ENCODE measurements around the gene SPRR2B.
A peak's percentile ranks its signal among the peaks of the same experiment; 100 is the strongest.
"Not testable (repeated sequence)": the region's sequence is repeated elsewhere in the genome, so short reads cannot be mapped to it uniquely, and the experiment has no call there.

The SPRR2B gene

DNA sequence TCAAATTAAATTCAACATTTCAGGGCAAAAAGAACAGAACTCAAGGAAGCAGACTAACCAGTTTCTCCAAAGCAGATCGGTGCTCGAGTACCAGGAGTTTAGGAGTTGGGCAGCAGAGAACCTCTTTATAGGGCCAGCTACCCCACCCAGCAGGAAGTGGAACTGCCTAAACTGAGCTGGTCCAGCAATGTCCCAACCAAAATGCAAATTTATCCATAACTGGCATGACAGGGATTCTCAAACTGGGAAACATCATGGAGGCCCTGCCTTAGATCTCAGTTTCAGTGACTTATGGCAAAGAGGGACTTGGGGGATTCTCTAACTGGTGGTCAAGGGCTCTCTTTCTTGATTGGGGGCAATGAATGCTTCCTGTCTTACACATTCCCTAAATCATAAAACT lies at the start of gene SPRR2B:
Gene SPRR2B, minus strand, starts transcription at position 101 of the 400 bp plus-strand sequence. CDS start 772 bp downstream, outside the sequence.
- no peak for DNase-seq (ENCODE audit: insufficient read length, low spot score)
- no peak for FAIRE-seq

DNA sequence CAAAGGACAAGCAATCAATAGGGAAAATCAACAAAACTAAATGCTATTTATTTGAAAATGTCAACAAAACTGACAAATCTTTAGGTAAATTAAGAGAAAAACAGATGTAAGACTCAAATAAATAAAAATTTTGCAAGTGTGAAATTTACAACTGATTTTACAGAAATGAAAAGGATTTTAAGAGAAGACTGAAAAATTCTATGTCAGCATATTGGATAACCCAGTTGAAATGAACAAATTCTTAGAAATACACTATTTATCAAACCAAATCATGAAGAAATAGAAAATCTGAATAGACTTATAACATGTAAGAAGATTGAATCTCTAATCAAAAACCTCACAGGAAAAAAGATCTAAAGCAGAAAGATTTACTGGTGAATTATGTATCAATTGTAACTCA lies 49.5 kb upstream of the SPRR2B start:
- DNase-seq (ENCODE audit: insufficient read length, low spot score) (no peak), FAIRE-seq (no peak)

GRCh38 chr1:153119491-153119971 lies 48.1 kb upstream of the SPRR2B start:
- FAIRE-seq (peak; percentile 35), DNase-seq (ENCODE audit: insufficient read length, low spot score) (no peak)

GRCh38 chr1:153115264-153115663 lies 43.9 kb upstream of the SPRR2B start:
- not testable (repeated sequence) for DNase-seq (ENCODE audit: insufficient read length, low spot score); FAIRE-seq

- no peak for FAIRE-seq
These were observed 42.0 kb upstream of the SPRR2B start, which contains the start of gene SPRR2F for GRCh38 chr1:153113416-153113815. SPRR2F (minus strand) TSS chr1:153113516; CDS start chr1:153112733, 783 bp downstream.

GRCh38 chr1:153112454-153112853 lies 41.0 kb upstream of the SPRR2B start:
- FAIRE-seq; DNase-seq (ENCODE audit: insufficient read length, low spot score): not testable (repeated sequence)

More at GRCh38 chr1:153113416-153113815, 42.0 kb upstream of the SPRR2B start, which contains the start of gene SPRR2F:
- no peak for DNase-seq (ENCODE audit: insufficient read length, low spot score)

DNA sequence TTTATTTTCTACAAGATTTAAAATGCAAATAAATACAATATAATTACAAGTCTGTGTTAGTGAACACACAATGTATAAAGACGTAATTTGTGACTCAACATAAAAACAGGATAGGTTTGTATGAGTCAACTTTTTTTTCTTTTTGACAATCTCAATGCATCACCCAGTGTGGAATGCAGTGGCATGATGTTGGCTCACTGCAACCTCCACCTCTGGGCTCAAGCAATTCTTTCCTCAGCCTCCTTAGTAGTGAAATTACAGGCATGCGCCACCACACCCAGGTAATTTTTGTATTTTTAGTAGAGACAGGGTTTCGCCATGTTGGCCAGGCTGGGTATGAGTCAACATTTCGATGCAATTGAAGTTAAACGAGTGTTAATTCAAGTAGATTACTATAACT lies 28.8 kb upstream of the SPRR2B start:
- no peak for FAIRE-seq
- no peak for DNase-seq (ENCODE audit: insufficient read length, low spot score)

- DNase-seq (ENCODE audit: insufficient read length, low spot score) (no peak), FAIRE-seq (no peak)
These were observed 28.1 kb upstream of the SPRR2B start for GRCh38 chr1:153099461-153100045.

DNA sequence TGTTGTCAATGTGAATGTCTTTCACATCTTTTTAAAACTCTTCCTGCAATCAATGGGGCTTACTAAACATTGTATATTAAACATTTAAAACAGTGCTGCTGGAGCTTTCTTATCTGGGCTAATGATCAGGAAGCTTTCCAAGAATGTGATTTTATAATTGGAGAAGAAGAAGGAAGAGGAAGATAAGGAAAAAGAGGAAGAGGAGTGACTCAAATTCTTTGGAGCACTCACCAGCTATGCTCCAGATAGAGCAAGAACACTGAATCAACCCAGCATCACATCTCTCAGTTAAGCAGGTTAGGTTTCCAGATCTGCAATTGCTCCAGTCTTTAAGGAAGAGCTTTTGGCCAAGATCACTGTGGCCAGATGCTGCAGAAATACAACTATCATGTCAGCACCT lies 24.4 kb upstream of the SPRR2B start:
- DNase-seq (ENCODE audit: insufficient read length, low spot score) (no peak), FAIRE-seq (no peak)

DNA sequence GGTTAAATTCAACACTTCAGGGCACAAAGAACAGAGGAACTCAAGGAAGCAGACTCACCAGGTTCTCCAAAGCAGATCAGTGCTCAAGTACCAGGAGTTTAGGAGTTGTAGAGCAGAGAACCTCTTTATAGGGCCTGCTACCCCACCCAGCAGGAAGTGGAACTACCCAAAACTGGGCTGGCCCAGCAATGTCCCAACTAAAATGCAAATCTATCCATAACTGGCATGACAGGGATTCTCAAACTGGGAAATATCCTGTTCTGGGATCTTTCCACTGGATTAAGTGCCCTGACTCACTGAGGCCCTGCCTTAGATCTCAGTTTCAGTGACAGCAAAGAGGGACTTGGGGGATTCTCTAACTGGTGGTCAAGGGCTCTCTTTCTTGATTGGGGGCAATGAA lies 23.0 kb upstream of the SPRR2B start, which contains the start of gene SPRR2E:
Gene SPRR2E, minus strand, starts transcription at position 101 of the 400 bp plus-strand sequence. CDS start 775 bp downstream, outside the sequence.
- DNase-seq (ENCODE audit: insufficient read length, low spot score) (no peak), FAIRE-seq (no peak)

- no peak for FAIRE-seq
These were observed 16.2 kb upstream of the SPRR2B start for GRCh38 chr1:153087652-153088051.

GRCh38 chr1:153081736-153082135 lies 10.3 kb upstream of the SPRR2B start:
- FAIRE-seq (no peak), DNase-seq (ENCODE audit: insufficient read length, low spot score) (no peak)

More at GRCh38 chr1:153087652-153088051, 16.2 kb upstream of the SPRR2B start:
- no peak for DNase-seq (ENCODE audit: insufficient read length, low spot score)

DNA sequence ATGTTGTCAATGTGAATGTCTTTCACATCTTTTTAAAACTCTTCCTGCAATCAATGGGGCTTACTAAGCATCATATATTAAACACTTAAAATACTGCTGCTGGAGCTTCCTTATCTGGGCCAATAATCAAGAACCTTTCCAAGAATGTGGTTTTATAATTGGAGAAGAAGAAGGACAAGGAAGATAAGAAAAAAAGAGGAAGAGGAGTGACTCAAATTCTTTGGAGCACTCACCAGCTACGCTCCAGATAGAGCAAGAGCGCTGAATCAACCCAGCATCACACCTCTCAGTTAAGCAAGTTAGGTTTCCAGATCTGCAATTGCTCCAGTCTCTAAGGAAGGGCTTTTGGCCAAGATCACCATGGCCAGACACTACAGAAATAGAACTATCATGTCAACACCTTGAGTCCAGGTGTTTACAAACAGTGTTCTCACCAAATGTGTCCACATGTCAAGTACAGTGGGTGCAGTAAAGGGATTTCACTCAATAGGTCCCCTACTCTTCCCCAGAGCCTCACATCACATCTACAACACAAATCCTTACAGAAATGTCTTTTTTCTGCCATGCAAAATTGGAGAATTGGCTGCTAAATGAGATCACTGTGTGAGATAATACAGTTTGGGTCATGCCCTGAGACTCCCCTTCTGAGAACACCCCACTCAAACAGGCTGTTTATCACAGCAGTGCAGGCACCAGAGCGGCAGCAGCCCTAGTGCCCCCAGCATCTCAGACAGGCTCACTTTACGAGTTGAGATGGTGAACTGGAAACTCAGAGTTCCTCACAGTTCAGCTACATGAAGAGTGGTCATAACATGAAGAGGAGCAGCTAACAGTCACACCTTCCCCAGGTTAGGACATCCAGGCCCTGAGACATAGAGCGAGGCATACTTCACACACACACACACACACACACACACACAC lies 1.7 kb upstream of the SPRR2B start:
- no peak for DNase-seq (ENCODE audit: insufficient read length, low spot score)

DNA sequence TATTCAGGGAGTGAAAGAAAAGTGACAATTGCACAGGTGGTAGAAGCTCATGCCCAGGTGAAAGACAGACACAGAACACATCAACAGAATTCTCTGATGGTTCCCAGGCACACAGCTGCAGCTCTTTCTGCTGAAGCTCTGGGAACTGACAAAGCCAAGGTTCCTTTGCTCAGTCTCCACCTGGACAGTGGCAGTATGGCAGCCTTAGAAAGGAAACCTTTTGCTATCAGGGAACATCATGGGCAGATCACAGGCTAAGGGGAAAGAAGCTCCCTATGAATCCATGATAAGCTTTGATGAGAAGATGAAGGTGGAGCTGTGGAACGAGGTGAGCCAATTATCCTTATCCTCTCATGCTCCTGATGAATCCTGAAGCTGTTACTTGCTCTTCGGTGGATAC lies 1.2 kb downstream of the SPRR2B start:
- no peak for FAIRE-seq

More for the DNA sequence above, 1.7 kb upstream of the SPRR2B start:
- no peak for FAIRE-seq

DNA sequence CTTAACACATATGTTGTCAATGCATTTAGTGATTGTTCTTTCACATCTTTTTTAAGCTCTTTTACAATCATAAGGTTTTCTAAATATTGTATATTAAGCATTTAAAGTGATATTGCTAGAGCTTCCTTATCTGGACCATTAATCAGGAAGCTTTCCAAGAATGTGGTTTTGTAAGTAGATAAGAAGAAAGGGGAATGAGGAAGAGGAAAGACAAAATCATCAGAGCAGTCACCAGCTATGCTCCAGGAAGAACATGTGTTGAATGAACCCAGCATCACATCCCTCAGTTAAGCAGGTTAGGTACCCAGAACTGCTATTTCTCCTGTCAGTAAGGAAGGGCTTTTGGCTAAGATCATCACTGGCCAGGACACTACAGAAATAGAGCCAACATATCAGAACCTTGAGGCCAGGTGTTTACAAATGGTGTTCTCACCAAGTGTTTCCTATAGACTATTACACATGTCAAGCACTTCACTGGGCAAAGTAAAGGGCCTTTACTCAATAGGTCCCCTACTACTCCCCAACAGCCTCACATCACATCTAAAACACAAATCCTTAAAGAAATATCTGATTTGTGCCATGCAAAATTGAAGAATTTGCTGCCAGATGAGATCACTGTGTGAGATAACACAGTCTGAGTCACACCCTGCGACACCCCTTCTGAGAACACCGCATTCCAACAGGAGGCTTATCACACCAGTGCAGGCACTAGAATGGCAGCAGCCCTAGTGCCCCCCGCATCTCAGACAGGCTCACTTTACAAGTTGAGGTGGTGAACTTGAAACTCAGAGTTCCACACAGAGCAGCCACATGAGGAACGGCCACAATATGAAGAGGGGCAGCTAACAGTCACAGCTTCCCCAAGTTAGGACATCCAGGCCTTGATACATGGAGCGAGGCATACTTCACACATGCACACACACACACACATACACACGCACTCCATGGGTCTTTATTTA lies 12.3 kb downstream of the SPRR2B start:
- no peak for DNase-seq (ENCODE audit: insufficient read length, low spot score)
- FAIRE-seq: no peak

More for the DNA sequence above, 1.2 kb downstream of the SPRR2B start:
- DNase-seq (ENCODE audit: insufficient read length, low spot score): no peak

GRCh38 chr1:153058154-153058553 lies 13.3 kb downstream of the SPRR2B start:
- FAIRE-seq (no peak), DNase-seq (ENCODE audit: insufficient read length, low spot score) (no peak)

DNA sequence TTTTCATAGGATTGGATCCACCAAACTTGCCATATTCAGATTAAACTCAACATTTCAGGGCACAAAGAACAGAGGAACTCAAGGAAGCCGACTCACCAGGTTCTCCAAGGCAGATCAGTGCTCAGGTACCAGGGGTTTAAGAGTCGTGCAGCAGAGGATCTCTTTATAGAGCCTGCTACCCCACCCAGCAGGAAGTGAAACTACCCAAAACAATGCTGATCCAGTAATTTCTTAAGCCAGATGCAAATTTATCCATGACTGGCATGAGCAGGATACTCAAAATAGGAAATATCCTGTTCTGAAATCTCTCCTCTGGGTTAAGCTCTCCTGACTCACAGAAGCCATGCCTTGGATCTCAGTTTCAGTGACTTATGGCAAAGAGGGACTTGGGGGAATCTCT lies 14.0 kb downstream of the SPRR2B start, which contains the start of gene SPRR2A:
Gene SPRR2A, minus strand, starts transcription at position 138 of the 400 bp plus-strand sequence. CDS start 777 bp downstream, outside the sequence.
- DNase-seq (ENCODE audit: insufficient read length, low spot score): no peak
- no peak for FAIRE-seq

GRCh38 chr1:153056111-153056510 lies 15.3 kb downstream of the SPRR2B start:
- not testable (repeated sequence) for DNase-seq (ENCODE audit: insufficient read length, low spot score)

DNA sequence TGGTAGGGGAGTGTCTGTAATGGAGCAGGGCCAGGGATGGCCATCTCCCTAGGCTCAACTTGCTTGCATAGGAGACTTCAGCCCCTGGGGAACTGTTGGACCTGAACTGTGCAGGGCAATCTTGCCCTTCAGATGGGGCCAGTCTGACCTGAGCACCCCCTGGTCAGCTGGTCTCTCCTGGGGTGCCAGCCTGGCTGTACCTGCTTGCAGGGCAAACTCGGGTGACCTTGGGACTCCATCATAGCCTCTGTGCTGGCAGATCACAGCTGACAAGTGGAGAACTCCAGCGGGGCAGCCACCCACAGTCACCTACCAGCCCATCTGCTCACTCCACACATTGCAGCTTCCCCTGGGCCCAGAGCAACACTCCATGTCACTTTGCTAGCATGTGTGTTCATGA lies 22.2 kb downstream of the SPRR2B start:
- FAIRE-seq (no peak), DNase-seq (ENCODE audit: insufficient read length, low spot score) (no peak)

More at GRCh38 chr1:153056111-153056510, 15.3 kb downstream of the SPRR2B start:
- FAIRE-seq: not testable (repeated sequence)

Data from GM19239 (cell line).